CD4-positive, alpha-beta T cell (primary cell): ENCODE results near the gene RPE65. TPM values are rescaled to one million over a fixed set of nuclear protein-coding genes. Genes with fewer than 3 reads are reported as not detected.
"Not testable (repeated sequence)": the region's sequence is repeated elsewhere in the genome, so short reads cannot be mapped to it uniquely, and the experiment has no call there.

ENCODE experiments used
- ATAC-seq: fragments of 200-7000 bp; cut with Tn5 transposase; one replicate; pipeline ENCODE4 v1.10.0; 2022; ENCODE audit warnings: mild to moderate bottlenecking; ENCODE audit not compliant: poor library complexity
- CTCF ChIA-PET: fragments of 350-600 bp; sonication (Branson Sonifier 250); formaldehyde crosslinking; loops from one replicate; lab custom pipeline; 2021; ENCODE audit warnings: antibody characterized with exemption, inconsistent platforms; lab: Charles Lee
- POLR2A ChIA-PET: fragments of 350-600 bp; sonication (Branson Sonifier 250); formaldehyde crosslinking; loops from one replicate; lab custom pipeline; 2021; ENCODE audit warnings: antibody characterized with exemption, inconsistent platforms; lab: Charles Lee
- DNase-seq, 14 experiments: peaks; one replicate each; pipeline ENCODE4 v3.0.0-alpha.2; 2013 to 2020; ENCODE audit warnings: mixed read lengths in 2 of 14
- H3K27ac ChIP-seq, 2 donors: one replicate each; pipeline versions ENCODE4 v1.5.1 to v1.7.0; 2013; ENCODE audit warnings: low read length in 2 of 2, low read depth in 1 of 2, mild to moderate bottlenecking in 1 of 2
- H3K27me3 ChIP-seq, 2 experiments: 1 replicate in 1 of 2; 2 replicates in 1 of 2; pipeline versions ENCODE4 v1.6.1 to v1.7.0; 2013; ENCODE audit warnings: low read length in 2 of 2, control low read depth in 1 of 2, mild to moderate bottlenecking in 1 of 2, moderate library complexity in 1 of 2; ENCODE audit not compliant: insufficient read depth in 2 of 2, control insufficient read depth in 1 of 2
- H3K36me3 ChIP-seq: one replicate; pipeline ENCODE4 v1.6.1; 2013; ENCODE audit warnings: low read length, control low read depth; ENCODE audit not compliant: insufficient read depth
- H3K4me1 ChIP-seq: one replicate; pipeline ENCODE4 v1.6.1; 2013; ENCODE audit warnings: low read length, control low read depth; ENCODE audit not compliant: insufficient read depth
- H3K4me3 ChIP-seq: one replicate; pipeline ENCODE4 v1.5.1; 2013; ENCODE audit warnings: mild to moderate bottlenecking, low read length, moderate library complexity
- H3K9me3 ChIP-seq, 2 experiments: 1 replicate in 1 of 2; 2 replicates in 1 of 2; pipeline versions ENCODE4 v1.6.1 to v1.7.0; 2013; ENCODE audit warnings: low read length in 2 of 2, mild to moderate bottlenecking in 2 of 2, control low read depth in 1 of 2, moderate library complexity in 1 of 2; ENCODE audit not compliant: control insufficient read depth in 1 of 2, insufficient read depth in 1 of 2
- H3K27ac Mint-ChIP-seq: one replicate; pipeline ENCODE4 v1.8.0; 2020; ENCODE audit warnings: mixed read lengths
- H3K27me3 Mint-ChIP-seq: one replicate; pipeline ENCODE4 v1.8.0; 2021; ENCODE audit warnings: mixed read lengths
- H3K36me3 Mint-ChIP-seq: one replicate; pipeline ENCODE4 v1.8.0; 2021; ENCODE audit warnings: low read depth, mixed read lengths
- H3K4me1 Mint-ChIP-seq: one replicate; pipeline ENCODE4 v1.8.0; 2021; ENCODE audit warnings: low read depth, mixed read lengths
- H3K4me3 Mint-ChIP-seq: one replicate; pipeline ENCODE4 v1.8.0; 2020; ENCODE audit warnings: mild to moderate bottlenecking, mixed read lengths
- H3K9me3 Mint-ChIP-seq: one replicate; pipeline ENCODE4 v1.8.0; 2020; ENCODE audit warnings: mixed read lengths
- CTCF ChIP-seq: fragments of 200-600 bp; IDR thresholded peaks from one replicate; pipeline ENCODE4 v1.8.0; 2022; ENCODE audit warnings: antibody characterized with exemption, mild to moderate bottlenecking
- intact Hi-C, 2 experiments: fragments of 100-400 bp; cut with DNase I in 1 of 2; cut with micrococcal nuclease in 1 of 2; formaldehyde crosslinking; loops; one replicate each; pipeline versions ENCODE4 v1.15.1 to v1.9.0; 2023 to 2025; cut with DNase I, micrococcal nuclease
- total RNA-seq, 174 experiments: library from RNA in 2 of 174; stranded (reverse) in 2 of 174; gene quantifications; one replicate each; pipeline ENCODE4 v1.2.3 and lab custom pipeline; 2021 to 2026

The RPE65 gene
- total RNA-seq, 2 experiments from 2014 or later: not detected

- H3K27ac ChIP-seq: no peak overlapping the region
- ChIA-PET CTCF (no interaction called here), POLR2A (no interaction called here)
- no peak overlapping the region for H3K4me3 Mint-ChIP-seq
- H3K27me3 ChIP-seq: no peaks in the 10 kb centered on the region
- no peaks in the 10 kb centered on the region for H3K36me3 Mint-ChIP-seq
- ATAC-seq (no peak), DNase-seq (no peak)
- no peaks in the 10 kb centered on the region for H3K4me1 ChIP-seq
- H3K27me3 Mint-ChIP-seq: peaks cover 5% of the 10 kb centered on the region
- H3K36me3 ChIP-seq: no peaks in the 10 kb centered on the region
- H3K9me3 ChIP-seq: no peaks in the 10 kb centered on the region
- no peaks in the 10 kb centered on the region for H3K4me1 Mint-ChIP-seq
- no peak for TF ChIP-seq CTCF
- no peaks in the 10 kb centered on the region for H3K9me3 Mint-ChIP-seq
- H3K27ac Mint-ChIP-seq: no peak overlapping the region
- H3K4me3 ChIP-seq: no peak overlapping the region
- intact Hi-C loops: no loop called here
Measured at GRCh38 chr1:68421350-68421749, 28.4 kb downstream of the RPE65 start.

- Mint-ChIP-seq H3K36me3 (no peaks in the 10 kb centered on the region), H3K27me3 (no peaks in the 10 kb centered on the region), H3K4me1 (no peaks in the 10 kb centered on the region), H3K4me3 (no peak overlapping the region), H3K9me3 (peaks cover 2% of the 10 kb centered on the region), H3K27ac (no peak overlapping the region)
- no peak for TF ChIP-seq CTCF
- H3K4me3 ChIP-seq: no peak overlapping the region
- no peak overlapping the region for H3K27ac ChIP-seq
- ChIA-PET POLR2A (no interaction called here), CTCF (no interaction called here)
- ATAC-seq: no peak
- H3K36me3 ChIP-seq: no peaks in the 10 kb centered on the region
- intact Hi-C loops: no loop called here
- no peaks in the 10 kb centered on the region for H3K4me1 ChIP-seq
- peaks cover 0 to 4% of the 10 kb centered on the region in 2 experiments for H3K9me3 ChIP-seq
- DNase-seq: no peak
- no peaks in the 10 kb centered on the region for H3K27me3 ChIP-seq
Measured at GRCh38 chr1:68409426-68409825, 40.3 kb downstream of the RPE65 start.

GRCh38 chr1:68401506-68401905 lies 48.2 kb downstream of the RPE65 start:
- ATAC-seq: no peak
- Histone ChIP-seq H3K36me3 (no peaks in the 10 kb centered on the region), H3K9me3 (peaks cover 0 to 4% of the 10 kb centered on the region in 2 experiments), H3K27me3 (no peaks in the 10 kb centered on the region), H3K4me3 (no peak overlapping the region), H3K27ac (no peak overlapping the region), H3K4me1 (no peaks in the 10 kb centered on the region)
- TF ChIP-seq CTCF: no peak
- Mint-ChIP-seq H3K27me3 (no peaks in the 10 kb centered on the region), H3K4me3 (no peak overlapping the region), H3K36me3 (no peaks in the 10 kb centered on the region), H3K9me3 (no peaks in the 10 kb centered on the region), H3K27ac (no peak overlapping the region), H3K4me1 (no peaks in the 10 kb centered on the region)
- intact Hi-C loops: no loop called here
- ChIA-PET CTCF (no interaction called here), POLR2A (no interaction called here)
- DNase-seq: no peak

GRCh38 chr1:68395575-68395974 lies 54.2 kb downstream of the RPE65 start:
- H3K4me3 ChIP-seq, DNase-seq, CTCF ChIA-PET, H3K9me3 Mint-ChIP-seq, intact Hi-C loops, H3K27me3 ChIP-seq, H3K36me3 Mint-ChIP-seq, H3K27ac ChIP-seq, H3K27me3 Mint-ChIP-seq, POLR2A ChIA-PET, H3K4me1 Mint-ChIP-seq, H3K27ac Mint-ChIP-seq, H3K4me3 Mint-ChIP-seq, ATAC-seq, H3K4me1 ChIP-seq, H3K36me3 ChIP-seq: not testable (repeated sequence)
- peaks cover 0 to 10% of the 10 kb centered on the region in 2 experiments for H3K9me3 ChIP-seq

- H3K27me3 Mint-ChIP-seq, H3K36me3 Mint-ChIP-seq, POLR2A ChIA-PET, CTCF ChIA-PET, H3K9me3 Mint-ChIP-seq, DNase-seq, H3K4me3 ChIP-seq, H3K27ac Mint-ChIP-seq, intact Hi-C loops, H3K4me3 Mint-ChIP-seq, H3K36me3 ChIP-seq, ATAC-seq, H3K4me1 Mint-ChIP-seq, H3K4me1 ChIP-seq, H3K27ac ChIP-seq, H3K27me3 ChIP-seq: not testable (repeated sequence)
- H3K9me3 ChIP-seq: peaks cover 0 to 10% of the 10 kb centered on the region in 2 experiments
Measured at GRCh38 chr1:68392474-68392873, 57.3 kb downstream of the RPE65 start.
